ENCODE data around the gene PTPN21. TPM values are rescaled to one million over a fixed set of nuclear protein-coding genes. Genes with fewer than 3 reads are reported as not detected.

Gene PTPN21
- 4.3 and 4.7 TPM in 2 replicates for total RNA-seq

DNA sequence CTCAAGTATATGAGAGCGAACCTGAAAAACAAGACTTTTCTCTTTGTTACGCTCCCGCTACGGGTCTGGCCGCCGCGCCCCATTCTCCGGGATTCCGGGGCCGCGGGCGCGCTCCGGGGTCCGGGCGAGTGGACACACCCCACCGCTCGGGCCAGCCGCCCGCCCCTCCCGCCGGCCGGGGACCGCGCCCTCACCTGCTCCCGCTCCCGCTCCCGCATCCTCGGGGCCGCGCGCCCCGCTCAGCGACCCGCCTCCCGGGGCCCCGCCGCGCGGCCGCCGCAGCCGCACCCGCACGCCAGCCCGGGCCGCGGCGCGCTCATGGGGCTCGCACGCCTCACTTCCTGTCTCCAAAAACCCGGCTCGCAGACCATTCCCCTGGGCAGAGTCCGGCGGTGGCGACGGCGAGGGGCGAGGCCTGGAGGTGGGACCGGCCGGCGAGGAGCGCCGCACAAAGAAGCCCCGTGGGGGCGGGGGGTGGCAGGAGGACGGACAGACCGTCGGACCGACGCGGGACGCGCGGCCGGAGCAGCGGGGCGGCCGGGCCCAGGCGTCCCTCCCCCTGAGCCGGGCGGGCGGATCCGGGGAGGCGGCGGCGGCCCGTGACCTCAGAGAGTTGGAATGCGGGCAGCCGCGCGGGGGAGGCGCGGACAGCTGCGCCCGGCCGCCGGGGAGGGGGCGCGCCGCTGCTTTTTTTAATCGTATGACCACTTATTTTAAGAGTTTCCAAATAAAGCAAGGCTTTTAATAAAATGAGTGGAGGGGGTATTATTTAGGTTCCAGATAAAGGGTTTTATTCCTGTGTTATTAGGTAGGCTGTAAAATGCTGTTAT is at the start of gene PTPN21:
PTPN21 (minus strand) TSS at position 551 of the 830 bp plus-strand sequence. CDS start 4,590 bp downstream, outside the sequence.

DNA sequence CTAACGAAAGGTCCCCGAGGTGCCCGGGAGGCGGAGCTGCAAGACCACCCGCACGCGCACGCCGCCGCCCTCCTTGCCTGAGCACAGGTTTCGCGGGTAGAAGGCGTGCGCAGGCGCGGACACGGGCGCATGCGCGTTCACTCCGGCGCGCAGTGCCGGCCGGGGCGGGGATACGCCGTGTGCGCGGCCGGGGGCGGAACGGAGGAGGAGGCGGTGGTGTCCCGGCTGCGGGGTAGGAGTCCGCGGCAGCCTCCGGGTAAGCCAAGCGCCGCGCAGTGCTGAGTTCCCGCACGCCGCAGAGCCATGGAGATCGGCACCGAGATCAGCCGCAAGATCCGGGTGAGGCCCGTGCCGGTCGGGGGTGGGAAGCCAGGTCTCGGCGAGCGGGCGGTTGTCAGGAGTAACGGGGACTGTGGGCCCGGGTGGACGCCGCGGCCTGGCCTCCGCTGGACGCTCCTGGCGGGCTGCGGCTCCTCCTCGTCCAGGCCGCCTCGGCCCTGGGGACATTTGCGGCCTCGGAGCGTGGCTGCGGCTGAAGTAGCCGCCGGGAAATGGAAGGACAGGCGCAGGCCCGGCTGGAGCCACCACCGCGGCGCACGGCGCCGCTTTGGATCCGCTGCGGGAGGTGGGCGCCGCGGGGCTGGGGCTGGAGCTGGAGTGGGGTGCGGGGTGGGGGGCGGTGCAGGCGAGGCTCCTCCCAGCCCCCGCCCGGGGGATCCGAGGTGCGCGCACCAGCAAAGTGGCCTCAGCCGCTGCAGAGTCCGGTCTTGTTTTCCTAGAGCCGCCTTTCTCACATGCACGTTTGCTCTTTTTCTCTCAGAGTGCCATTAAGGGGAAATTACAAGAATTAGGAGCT is 8.3 kb upstream of the PTPN21 start, which contains the start of gene ZC3H14:
ZC3H14 (plus strand) TSS at position 207 of the 856 bp plus-strand sequence; CDS start at position 304, 97 bp downstream.

Other genes with a start within 250 kb of the PTPN21 start
- not detected in 2 replicates for gene KCNK10, start 231.7 kb downstream of the PTPN21 start, total RNA-seq
- 8.7 and 15.3 TPM in 2 replicates for gene SPATA7, start 169.3 kb downstream of the PTPN21 start, total RNA-seq
- 41.2 and 41.8 TPM in 2 replicates for gene ZC3H14, start 8.0 kb upstream of the PTPN21 start, total RNA-seq
- 0.96 TPM in 1 of 2 replicates, not detected in the other for gene EML5, start 237.9 kb upstream of the PTPN21 start, total RNA-seq